DMS114 treated with DMSO at 0.1 percent for 48 hours (cell line): Measurements from ENCODE around the gene BAHCC1.

Experiments used
- DNase-seq: peaks from one replicate; lab custom pipeline; 2025; ENCODE audit not compliant: unreplicated experiment; lab: John Stamatoyannopoulos, UW

Gene BAHCC1

GRCh38 chr17:81477173-81477572, 81.9 kb downstream of the BAHCC1 start:
- no peak for DNase-seq

GRCh38 chr17:81478119-81478518, 82.9 kb downstream of the BAHCC1 start:
- DNase-seq: no peak

- no peak for DNase-seq
These were observed 84.2 kb downstream of the BAHCC1 start for GRCh38 chr17:81479175-81480071.

- no peak for DNase-seq
These were observed 85.1 kb downstream of the BAHCC1 start for GRCh38 chr17:81480140-81481072.

- no peak for DNase-seq
These were observed 86.0 kb downstream of the BAHCC1 start for GRCh38 chr17:81481073-81481799.

GRCh38 chr17:81481815-81482505, 86.7 kb downstream of the BAHCC1 start:
- DNase-seq: no peak

GRCh38 chr17:81482673-81483072, 87.4 kb downstream of the BAHCC1 start:
- no peak for DNase-seq

GRCh38 chr17:81483085-81483861, 88.0 kb downstream of the BAHCC1 start:
- no peak for DNase-seq

GRCh38 chr17:81483862-81484194, 88.6 kb downstream of the BAHCC1 start:
- no peak for DNase-seq

GRCh38 chr17:81484195-81484979, 89.1 kb downstream of the BAHCC1 start:
- DNase-seq: peak; percentile 56

GRCh38 chr17:81486199-81486810, 91.0 kb downstream of the BAHCC1 start:
- DNase-seq: no peak

GRCh38 chr17:81487089-81487486, 91.8 kb downstream of the BAHCC1 start:
- no peak for DNase-seq

GRCh38 chr17:81487487-81488275, 92.4 kb downstream of the BAHCC1 start:
- DNase-seq: no peak

GRCh38 chr17:81488276-81488860, 93.1 kb downstream of the BAHCC1 start:
- DNase-seq: no peak

- DNase-seq: no peak
These were observed 94.0 kb downstream of the BAHCC1 start for GRCh38 chr17:81489012-81489997.
